K562 (cell line): Measurements from ENCODE around the gene PPM1G. TPM values are rescaled to one million over a fixed set of nuclear protein-coding genes. Genes with fewer than 3 reads are reported as not detected.
A peak's percentile ranks its signal among the peaks of the same experiment; 100 is the strongest.

Experiments
- ARHGAP35 ChIP-seq: fragments of 450-650 bp; IDR thresholded peaks from 2 replicates; pipeline ENCODE4 v1.6.1; 2018; ENCODE audit not compliant: partially characterized antibody
- ARID3B ChIP-seq: fragments of 250-450 bp; sonication (Bioruptor Pico); IDR thresholded peaks from 2 replicates; pipeline ENCODE4 v1.4.0; 2020; ENCODE audit warnings: borderline replicate concordance
- DPF2 ChIP-seq: fragments of 450-650 bp; IDR thresholded peaks from 2 replicates; pipeline ENCODE4 v1.6.1; 2016
- FOXM1 ChIP-seq, 2 experiments: fragments of 450-650 bp in 1 of 2; sonication (generic) in 1 of 2; formaldehyde crosslinking in 1 of 2; IDR thresholded peaks; 2 replicates each; pipeline versions ENCODE4 v1.6.1 to v1.9.0; 2017 to 2022; ENCODE audit warnings: low read depth in 2 of 2, mild to moderate bottlenecking in 2 of 2, missing genetic modification reagents in 1 of 2, moderate library complexity in 1 of 2
- GABPA ChIP-seq: fragments of 200-800 bp; sonication (Bioruptor generic); conservative IDR thresholded peaks from 2 replicates; pipeline ENCODE4 v1.6.1; 2016; ENCODE audit warnings: low read depth, missing genetic modification characterization, missing compliant biosample characterization
- GATA2 ChIP-seq: sonication (generic); formaldehyde crosslinking; IDR thresholded peaks from 2 replicates; pipeline ENCODE4 v1.4.0; 2020; ENCODE audit warnings: mild to moderate bottlenecking, missing genetic modification reagents
- L3MBTL2 ChIP-seq: fragments of 450-650 bp; IDR thresholded peaks from 2 replicates; pipeline ENCODE4 v1.6.1; 2016; ENCODE audit warnings: mild to moderate bottlenecking, moderate library complexity
- NR1H2 ChIP-seq: sonication (generic); formaldehyde crosslinking; IDR thresholded peaks from 2 replicates; pipeline ENCODE4 v1.4.0; 2020; ENCODE audit warnings: mild to moderate bottlenecking, missing genetic modification reagents
- SOX6 ChIP-seq: fragments of 450-650 bp; IDR thresholded peaks from 2 replicates; pipeline ENCODE4 v1.6.1; 2014; ENCODE audit warnings: mild to moderate bottlenecking
- TAF7 ChIP-seq: fragments of 450-650 bp; IDR thresholded peaks from 2 replicates; pipeline ENCODE4 v1.6.1; 2016; ENCODE audit warnings: missing genetic modification characterization, missing compliant biosample characterization
- TOE1 ChIP-seq, 2 experiments: fragments of 450-650 bp in 1 of 2; sonication (generic) in 1 of 2; formaldehyde crosslinking in 1 of 2; IDR thresholded peaks; 2 replicates each; pipeline versions ENCODE4 v1.7.1 to v1.8.0; 2016 to 2022; ENCODE audit warnings: borderline replicate concordance in 2 of 2, mild to moderate bottlenecking in 2 of 2, antibody characterized with exemption in 1 of 2, inconsistent platforms in 1 of 2, low read depth in 1 of 2, missing genetic modification reagents in 1 of 2, moderate library complexity in 1 of 2
- TSHZ1 ChIP-seq: fragments of 250-450 bp; sonication (Bioruptor Pico); IDR thresholded peaks from 2 replicates; pipeline ENCODE4 v1.4.0; 2020; ENCODE audit warnings: mild to moderate bottlenecking, moderate library complexity
- USF1 ChIP-seq: sonication (generic); formaldehyde crosslinking; IDR thresholded peaks from 2 replicates; pipeline ENCODE4 v1.9.0; 2022; ENCODE audit warnings: mild to moderate bottlenecking, missing genetic modification reagents
- ZNF592 ChIP-seq: fragments of 450-650 bp; IDR thresholded peaks from 2 replicates; pipeline ENCODE4 v1.6.1; 2017; ENCODE audit warnings: antibody characterized with exemption, mild to moderate bottlenecking
- ZNF766 ChIP-seq: fragments of 200-800 bp; sonication (Bioruptor generic); conservative IDR thresholded peaks from 2 replicates; pipeline ENCODE4 v1.6.1; 2016; ENCODE audit warnings: missing genetic modification characterization, missing compliant biosample characterization
- ZSCAN32 ChIP-seq: fragments of 450-650 bp; formaldehyde crosslinking; IDR thresholded peaks from 2 replicates; pipeline ENCODE4 v1.4.0; 2020; ENCODE audit warnings: mild to moderate bottlenecking, moderate library complexity
- polyA plus RNA-seq, 8 experiments: library from polyadenylated mRNA; depleted of rRNA in 4 of 8; stranded (reverse) in 5 of 8; unstranded in 3 of 8; fragments of >200 nt; fragmentation: Nextera tagmentation in 2 of 8; fragmentation: Illumina TruSeq in 1 of 8; extraction: Ambion mirVana in 2 of 8; extraction: Trizol in 1 of 8; gene quantifications; 2 replicates each; pipeline versions ENCODE4 v1.2.1 to v1.2.3, GENCODE V29; 2011 to 2014; ENCODE audit warnings: inconsistent platforms in 1 of 8, missing spikeins in 1 of 8
- total RNA-seq, 7 experiments: library from RNA; depleted of rRNA in 6 of 7; stranded (reverse); fragments of >200 nt in 6 of 7; fragmentation: Illumina TruSeq in 2 of 7; extraction: Trizol in 2 of 7; gene quantifications; 2 replicates each; pipeline versions ENCODE4 v1.2.1 to v1.2.3, GENCODE V29; 2011 to 2021; ENCODE audit warnings: low replicate concordance in 1 of 7

Gene PPM1G
- total and polyA plus RNA-seq, 9 of the 15 experiments (the other 6 are each of a cell fraction or from before 2014, with no cell fraction given), result 61.7 to 230 (median 153) TPM

GRCh38 chr2:27409321-27410073, at the start of gene PPM1G (continued):
- TF ChIP-seq ZSCAN32 (CRISPR knock-in tag) (0 out of 2 replicates have a peak, but pooled peaks have one; percentile 30), ARID3B (CRISPR knock-in tag) (peak; percentile 67; the same call in 1 of the 2 replicates), GATA2 (CRISPR knock-in tag) (no peak), TSHZ1 (CRISPR knock-in tag) (no peak), TOE1 (IDR thresholded peaks at IDR 0.05; ENCODE audit: borderline replicate concordance) (peak; percentile 27; the same call in 1 of the 2 replicates), TOE1 (CRISPR knock-in tag; IDR thresholded peaks at IDR 0.05; ENCODE audit: borderline replicate concordance, low read depth) (no peak), L3MBTL2 (peak; percentile 98), ZNF766 (CRISPR knock-in tag) (0 out of 2 replicates have a peak, but pooled peaks have one; percentile 56), DPF2 (no peak; the same call in 1 of the 2 replicates), ARHGAP35 (peak; percentile 65), FOXM1 (IDR thresholded peaks at IDR 0.05; ENCODE audit: low read depth) (peak; percentile 41; the same call in 1 of the 2 replicates), FOXM1 (CRISPR knock-in tag; IDR thresholded peaks at IDR 0.05; ENCODE audit: low read depth) (no peak), ZNF592 (peak; percentile 94), USF1 (CRISPR knock-in tag) (no peak), NR1H2 (CRISPR knock-in tag) (0 out of 2 replicates have a peak, but pooled peaks have one; percentile 49), TAF7 (tag) (peak; percentile 94), SOX6 (0 out of 2 replicates have a peak, but pooled peaks have one; percentile 19), GABPA (tag) (peak; percentile 96)
